Stomach (tissue), 9 donors: ENCODE data around the gene PIGA. TPM values are rescaled to one million over a fixed set of nuclear protein-coding genes. Genes with fewer than 3 reads are reported as not detected.
"Not testable (repeated sequence)": the region's sequence is repeated elsewhere in the genome, so short reads cannot be mapped to it uniquely, and the experiment has no call there.

Experiments used
- DNase-seq, 2 donors: peaks; one replicate each; pipeline versions ENCODE4 v3.0.0 to v3.0.0-alpha.2; 2013 to 2019
- H3K27ac ChIP-seq, 5 donors: fragments of 200-600 bp in 4 of 5; sonication (generic) in 4 of 5; one replicate each; pipeline ENCODE4 v1.5.1; 2013 to 2019; ENCODE audit warnings: mild to moderate bottlenecking in 1 of 5, moderate library complexity in 1 of 5
- H3K27me3 ChIP-seq, 3 donors: fragments of 200-600 bp; sonication (generic); one replicate each; pipeline ENCODE4 v1.5.1; 2017 to 2019; ENCODE audit warnings: mixed run types in 1 of 3
- H3K36me3 ChIP-seq, 4 donors: fragments of 200-600 bp; sonication (generic); 1 replicate in 3 of 4; 2 replicates in 1 of 4; pipeline ENCODE4 v1.5.1; 2016 to 2019
- H3K4me1 ChIP-seq, 4 donors: fragments of 200-600 bp; sonication (generic); one replicate each; pipeline ENCODE4 v1.5.1; 2016 to 2019
- H3K4me3 ChIP-seq, 4 donors: fragments of 200-600 bp; sonication (generic) in 3 of 4; one replicate each; pipeline ENCODE4 v1.5.1; 2016 to 2019; ENCODE audit warnings: mild to moderate bottlenecking in 1 of 4
- H3K9me3 ChIP-seq, 4 donors: fragments of 200-600 bp; sonication (generic); one replicate each; pipeline ENCODE4 v1.5.1; 2016 to 2019
- CTCF ChIP-seq, 7 experiments: fragments of 450-650 bp in 4 of 7; fragments of 200-600 bp in 3 of 7; sonication (generic) in 3 of 7; IDR thresholded peaks; one replicate each; pipeline ENCODE4 v1.5.1; 2016 to 2019; ENCODE audit warnings: antibody characterized with exemption in 7 of 7, control low read depth in 2 of 7, mild to moderate bottlenecking in 1 of 7
- EP300 ChIP-seq: sonication (generic); formaldehyde crosslinking; IDR thresholded peaks from one replicate; pipeline ENCODE4 v1.6.1; 2017; ENCODE audit warnings: antibody characterized with exemption
- POLR2A ChIP-seq, 4 donors: fragments of 450-650 bp; IDR thresholded peaks; one replicate each; pipeline ENCODE4 v1.6.1; 2016; ENCODE audit warnings: antibody characterized with exemption in 4 of 4, control low read depth in 2 of 4, mild to moderate bottlenecking in 1 of 4, moderate library complexity in 1 of 4
- POLR2AphosphoS5 ChIP-seq, 3 donors: sonication (generic); formaldehyde crosslinking; IDR thresholded peaks; one replicate each; pipeline ENCODE4 v1.6.1; 2016; ENCODE audit warnings: antibody characterized with exemption in 3 of 3
- WGBS, 5 donors: extraction: QIAGEN DNeasy Blood & Tissue Kit in 3 of 5; methylation state at CpG; one replicate each; pipeline versions ENCODE4 v1.1.5 to v1.1.7; 2013 to 2018; 5-methylcytosine and 5-hydroxymethylcytosine counted together
- intact Hi-C: fragments of 100-400 bp; cut with DNase I; formaldehyde crosslinking; loops from one replicate; pipeline ENCODE4 v1.15.1; 2023; ENCODE audit warnings: low total_unique reads
- polyA plus RNA-seq, 3 donors: library from polyadenylated mRNA; stranded (reverse); fragments of 200-250 nt; gene quantifications; one replicate each; pipeline ENCODE4 v1.2.3, GENCODE V29; 2013
- total RNA-seq, 5 donors: library from RNA; depleted of rRNA; stranded (reverse); fragments of >200 nt; gene quantifications; one replicate each; pipeline versions ENCODE4 v1.1.0 to v1.2.3, GENCODE V29; 2014 to 2016
- donor health status: healthy with polysubstance abuse.
- donor health status: Bipolar disorder and iron deficiency.
- donor health status: healthy.

Gene PIGA
- total and polyA plus RNA-seq, 8 donors = 0.58 to 59.7 (median 7.5) TPM

GRCh38 chrX:15314472-15314871 is 20.9 kb downstream of the PIGA start:
- intact Hi-C loops = no loop called here
- WGBS, 5 donors = 38 to 58% (median 47%) methylated on average over 2 of the region's 2 CpGs
- TF ChIP-seq EP300 (no peak), POLR2A (IDR thresholded peaks at IDR 0.05) (no peak), CTCF (IDR thresholded peaks at IDR 0.05) (no peak), POLR2AphosphoS5 (IDR thresholded peaks at IDR 0.05) (no peak)

DNA sequence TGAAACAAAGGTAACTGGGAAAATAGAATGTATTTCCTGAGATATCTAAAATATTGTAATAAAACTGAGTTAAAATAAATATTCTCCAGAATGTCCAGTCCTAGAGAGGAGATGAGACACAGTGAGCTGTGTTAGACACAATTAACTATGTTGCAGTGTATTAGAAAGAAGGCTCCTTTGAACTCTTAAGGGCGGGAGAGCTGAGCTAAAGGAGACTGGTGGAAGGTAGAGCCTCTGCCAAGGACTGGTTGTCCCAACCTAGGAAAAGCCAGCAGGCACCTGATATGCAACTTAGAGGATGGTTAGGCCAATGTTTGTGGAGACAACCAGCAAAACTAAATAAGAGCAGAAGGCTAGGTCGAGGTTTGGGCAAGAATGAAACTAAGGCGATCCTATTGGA is 24.2 kb downstream of the PIGA start:
- intact Hi-C loops = no loop called here
- no peaks in the 10 kb centered on the region for H3K9me3 ChIP-seq
- no peaks in the 10 kb centered on the region for H3K36me3 ChIP-seq
- peaks cover 0 to 13% (median 0%) of the 10 kb centered on the region in 3 donors for H3K27me3 ChIP-seq
- H3K4me3 ChIP-seq = no peak overlapping the region
- H3K27ac ChIP-seq = peak overlapping the region in 2 of 5 donors; percentile 67 to 70
- peaks cover 0 to 11% (median 0%) of the 10 kb centered on the region in 4 donors for H3K4me1 ChIP-seq
- TF ChIP-seq POLR2AphosphoS5 (IDR thresholded peaks at IDR 0.05) (no peak), EP300 (no peak)
- 53 to 77% (median 70%) methylated on average over 3 of the region's 3 CpGs for WGBS, 5 donors
- no peak for DNase-seq

More at GRCh38 chrX:15314472-15314871, 20.9 kb downstream of the PIGA start:
- H3K36me3 ChIP-seq = no peaks in the 10 kb centered on the region
- H3K4me3 ChIP-seq = no peak overlapping the region
- peaks cover 0 to 11% (median 0%) of the 10 kb centered on the region in 4 donors for H3K4me1 ChIP-seq
- DNase-seq = no peak
- no peaks in the 10 kb centered on the region for H3K9me3 ChIP-seq
- peaks cover 0 to 4% (median 0%) of the 10 kb centered on the region in 3 donors for H3K27me3 ChIP-seq
- no peak overlapping the region for H3K27ac ChIP-seq

- H3K9me3 ChIP-seq = no peaks in the 10 kb centered on the region
- H3K27ac ChIP-seq = peak overlapping the region in 4 of 5 donors; percentile 35 to 70 (median 55)
- no peak overlapping the region for H3K4me3 ChIP-seq
- intact Hi-C loops = no loop called here
- WGBS, 5 donors = 14 to 24% (median 18%) methylated on average over 3 of the region's 3 CpGs
- peak; percentile 76 to 85 for DNase-seq
- H3K4me1 ChIP-seq = peaks cover 0 to 11% (median 0%) of the 10 kb centered on the region in 4 donors
- H3K27me3 ChIP-seq = peaks cover 0 to 13% (median 0%) of the 10 kb centered on the region in 3 donors
- H3K36me3 ChIP-seq = no peaks in the 10 kb centered on the region
- TF ChIP-seq POLR2AphosphoS5 (IDR thresholded peaks at IDR 0.05) (no peak), CTCF (IDR thresholded peaks at IDR 0.05) (no peak), EP300 (no peak), POLR2A (IDR thresholded peaks at IDR 0.05) (no peak)
Observed at GRCh38 chrX:15310117-15310516, 25.2 kb downstream of the PIGA start.

DNA sequence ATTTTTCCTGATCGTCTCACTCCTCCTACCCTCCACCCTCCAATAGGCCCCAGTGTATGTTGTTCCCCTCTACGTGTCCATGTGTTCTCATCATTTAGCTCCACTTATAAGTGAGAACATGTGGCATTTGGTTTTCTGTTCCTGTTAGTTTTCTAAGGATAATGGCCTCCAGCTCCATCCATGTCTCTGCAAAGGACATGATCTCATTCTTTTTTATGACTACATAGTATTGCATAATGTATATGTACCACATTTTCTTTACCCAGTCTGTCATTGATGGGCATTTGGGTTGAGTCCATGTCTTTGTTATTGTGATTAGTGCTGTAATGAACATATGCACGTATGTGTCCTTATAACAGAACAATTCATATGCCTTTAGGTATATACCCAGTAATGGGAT is 29.4 kb downstream of the PIGA start:
- peaks cover 0 to 12% (median 0%) of the 10 kb centered on the region in 4 donors for H3K4me1 ChIP-seq
- intact Hi-C loops, H3K27me3 ChIP-seq, H3K36me3 ChIP-seq, H3K9me3 ChIP-seq, H3K4me3 ChIP-seq, H3K27ac ChIP-seq, DNase-seq: not testable (repeated sequence)
- WGBS, 5 donors = 75 to 96% (median 84%) methylated on average over 3 of the region's 3 CpGs

- peak overlapping the region in 3 of 5 donors; percentile 5 to 34 (median 10) for H3K27ac ChIP-seq
Observed at GRCh38 chrX:15301924-15302323, 33.4 kb downstream of the PIGA start.

More at GRCh38 chrX:15301924-15302323, 33.4 kb downstream of the PIGA start:
- Histone ChIP-seq H3K4me3 (no peak overlapping the region), H3K4me1 (peaks cover 0 to 13% (median 4%) of the 10 kb centered on the region in 4 donors), H3K9me3 (no peaks in the 10 kb centered on the region), H3K27me3 (peaks cover 0 to 3% (median 0%) of the 10 kb centered on the region in 3 donors), H3K36me3 (no peaks in the 10 kb centered on the region)
- TF ChIP-seq POLR2AphosphoS5 (IDR thresholded peaks at IDR 0.05) (no peak), CTCF (IDR thresholded peaks at IDR 0.05) (no peak), EP300 (no peak), POLR2A (IDR thresholded peaks at IDR 0.05) (no peak)
- peak in 1 of 2 donors; percentile 20 for DNase-seq
- WGBS, 5 donors = 47 to 66% (median 48%) methylated on average over 3 to 4 of the region's 4 CpGs
- intact Hi-C loops = no loop called here
